ENCODE measurements around the gene TMEM175. TPM values are rescaled to one million over a fixed set of nuclear protein-coding genes. Genes with fewer than 3 reads are reported as not detected.

Gene TMEM175
- polyA plus RNA-seq, 1 of the 3 experiments (the other 2 are of a cell fraction): 54.2 TPM

DNA sequence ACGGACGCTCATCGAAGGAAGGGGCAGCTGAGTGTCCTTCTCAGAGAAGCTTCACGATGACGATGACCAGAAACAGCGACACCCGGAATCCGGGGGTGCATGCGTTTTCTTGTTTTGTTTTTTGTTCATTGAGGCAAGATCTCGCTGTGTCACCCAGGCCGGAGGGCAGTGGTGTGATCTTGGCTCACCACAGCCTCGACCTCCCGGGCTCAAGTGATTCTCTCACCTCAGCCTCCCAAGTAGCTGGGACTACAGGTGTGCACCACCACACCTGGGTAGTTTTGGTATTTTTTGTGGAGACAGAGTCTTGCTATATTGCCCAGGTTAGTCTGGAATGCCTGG lies 21.3 kb downstream of the TMEM175 start:
- TF ChIP-seq FOXM1 (IDR thresholded peaks at IDR 0.05; ENCODE audit: low read depth): no peak
- TF ChIP-seq SMC3 (IDR thresholded peaks at IDR 0.05; ENCODE audit: low read depth, low read length): no peak
- TF ChIP-seq FOSL2 (IDR thresholded peaks at IDR 0.05; ENCODE audit: borderline replicate concordance, low read depth): no peak
- no peak for TF ChIP-seq TCF12 (IDR thresholded peaks at IDR 0.05)
- no peak for TF ChIP-seq JUND (IDR thresholded peaks at IDR 0.05)
- TF ChIP-seq YY1 (IDR thresholded peaks at IDR 0.05; ENCODE audit: low read depth): no peak
- TF ChIP-seq MXI1 (IDR thresholded peaks at IDR 0.05; ENCODE audit: low read depth, low read length): no peak
- Histone ChIP-seq H3K36me3 (replicated peaks in 1 of 2; ENCODE audit: control insufficient read depth in 1 of 2, insufficient read depth in 2 of 2, low read length in 1 of 2) (peaks cover 0 to 6% of the 10 kb centered on the region in 2 experiments), H3K4me3 (ENCODE audit: low read depth in 2 of 2, low read length in 1 of 2) (no peak overlapping the region), H3K9me3 (no peaks in the 10 kb centered on the region), H3K9me2 (no peaks in the 10 kb centered on the region), H3K4me1 (ENCODE audit: control insufficient read depth in 1 of 2, insufficient read depth in 2 of 2, low read depth in 1 of 2, low read length in 1 of 2) (no peaks in the 10 kb centered on the region), H2AFZ (ENCODE audit: low read depth) (no peak overlapping the region), H4K20me1 (ENCODE audit: insufficient read depth) (no peaks in the 10 kb centered on the region), H3K9ac (no peak overlapping the region), H3K27ac (ENCODE audit: low read depth in 2 of 2, low read length in 1 of 2) (no peak overlapping the region), H3K79me2 (ENCODE audit: insufficient read depth) (no peaks in the 10 kb centered on the region), H3K27me3 (ENCODE audit: insufficient read depth) (no peaks in the 10 kb centered on the region), H3F3A (replicated peaks; ENCODE audit: insufficient read depth) (no peaks in the 10 kb centered on the region), H3K4me2 (no peak overlapping the region)
- ChIA-PET POLR2A (no interaction called here), CTCF (no interaction called here)
- DNase-seq: no peak
- WGBS (ENCODE audit: low lambda C conversion rate): 96% methylated on average over 13 of the region's 13 CpGs

DNA sequence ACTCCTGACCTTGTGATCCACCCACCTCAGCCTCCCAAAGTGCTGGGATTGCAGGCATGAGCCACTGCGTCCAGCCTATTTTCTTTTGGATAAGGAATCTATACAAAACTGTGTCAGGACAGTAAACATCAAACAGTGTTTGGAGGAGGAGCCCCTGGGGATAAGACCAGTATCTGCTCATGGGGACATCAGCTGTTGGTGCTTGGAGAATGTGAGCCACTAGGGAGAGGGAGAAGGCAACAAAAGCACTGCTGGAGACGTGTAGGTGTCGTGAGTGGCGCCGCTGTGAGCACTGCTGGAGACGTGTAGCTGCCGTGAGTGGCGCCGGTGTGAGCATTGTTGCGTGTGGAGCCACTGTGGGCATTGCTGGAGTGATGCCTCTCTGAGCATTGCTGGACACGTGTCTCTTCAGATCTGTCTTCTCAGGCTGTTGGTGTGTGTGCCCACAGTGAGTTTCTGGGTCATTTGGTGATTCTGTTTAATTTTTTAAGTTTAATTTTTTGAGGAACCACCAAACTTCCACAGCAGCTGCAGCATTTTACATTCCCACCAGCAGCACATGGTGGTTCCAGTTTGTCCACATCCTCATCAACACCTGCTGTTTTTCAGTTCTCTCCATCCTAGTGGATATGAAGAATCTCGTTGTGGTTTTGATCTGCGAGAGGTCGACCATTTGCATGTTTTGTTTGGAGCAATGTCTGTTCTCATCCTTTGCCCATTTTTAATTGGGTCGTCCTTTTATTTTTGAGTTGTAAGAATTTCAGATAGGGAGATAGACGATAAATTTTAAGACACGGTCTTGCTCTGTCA lies 22.2 kb downstream of the TMEM175 start:
- Histone ChIP-seq H2AFZ (ENCODE audit: low read depth) (no peak overlapping the region), H3K36me3 (replicated peaks in 1 of 2; ENCODE audit: control insufficient read depth in 1 of 2, insufficient read depth in 2 of 2, low read length in 1 of 2) (peaks cover 0 to 14% of the 10 kb centered on the region in 2 experiments), H3K9me3 (no peaks in the 10 kb centered on the region), H3K27ac (ENCODE audit: low read depth in 2 of 2, low read length in 1 of 2) (no peak overlapping the region), H3K4me3 (ENCODE audit: low read depth in 2 of 2, low read length in 1 of 2) (no peak overlapping the region), H3K27me3 (ENCODE audit: insufficient read depth) (no peaks in the 10 kb centered on the region), H3K9me2 (no peaks in the 10 kb centered on the region), H3F3A (replicated peaks; ENCODE audit: insufficient read depth) (no peaks in the 10 kb centered on the region), H3K4me2 (no peak overlapping the region), H3K9ac (no peak overlapping the region), H3K4me1 (ENCODE audit: control insufficient read depth in 1 of 2, insufficient read depth in 2 of 2, low read depth in 1 of 2, low read length in 1 of 2) (no peaks in the 10 kb centered on the region), H4K20me1 (ENCODE audit: insufficient read depth) (no peaks in the 10 kb centered on the region), H3K79me2 (ENCODE audit: insufficient read depth) (no peaks in the 10 kb centered on the region)
- ChIA-PET CTCF (no interaction called here), POLR2A (no interaction called here)
- no peak for DNase-seq
- 92% methylated on average over 17 of the region's 17 CpGs for WGBS (ENCODE audit: low lambda C conversion rate)
- TF ChIP-seq EP300 (IDR thresholded peaks at IDR 0.05; ENCODE audit: borderline replicate concordance in 1 of 2, low read depth in 1 of 2, low read length in 1 of 2): no peak
- no peak for TF ChIP-seq RFX5 (IDR thresholded peaks at IDR 0.05; ENCODE audit: low read length)
- TF ChIP-seq NRF1 (IDR thresholded peaks at IDR 0.05; ENCODE audit: low read depth, low read length): no peak
- TF ChIP-seq RXRA (IDR thresholded peaks at IDR 0.05; ENCODE audit: borderline replicate concordance, low read depth): no peak
- no peak for TF ChIP-seq GABPA (IDR thresholded peaks at IDR 0.05; ENCODE audit: low read depth)
- no peak for TF ChIP-seq YY1 (IDR thresholded peaks at IDR 0.05; ENCODE audit: low read depth)
- TF ChIP-seq, protein P1, sequence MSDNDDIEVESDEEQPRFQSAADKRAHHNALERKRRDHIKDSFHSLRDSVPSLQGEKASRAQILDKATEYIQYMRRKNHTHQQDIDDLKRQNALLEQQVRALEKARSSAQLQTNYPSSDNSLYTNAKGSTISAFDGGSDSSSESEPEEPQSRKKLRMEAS (IDR thresholded peaks at IDR 0.05; ENCODE audit: low read depth): no peak
- no peak for TF ChIP-seq SMC3 (IDR thresholded peaks at IDR 0.05; ENCODE audit: low read depth, low read length)
- TF ChIP-seq, protein P2, sequence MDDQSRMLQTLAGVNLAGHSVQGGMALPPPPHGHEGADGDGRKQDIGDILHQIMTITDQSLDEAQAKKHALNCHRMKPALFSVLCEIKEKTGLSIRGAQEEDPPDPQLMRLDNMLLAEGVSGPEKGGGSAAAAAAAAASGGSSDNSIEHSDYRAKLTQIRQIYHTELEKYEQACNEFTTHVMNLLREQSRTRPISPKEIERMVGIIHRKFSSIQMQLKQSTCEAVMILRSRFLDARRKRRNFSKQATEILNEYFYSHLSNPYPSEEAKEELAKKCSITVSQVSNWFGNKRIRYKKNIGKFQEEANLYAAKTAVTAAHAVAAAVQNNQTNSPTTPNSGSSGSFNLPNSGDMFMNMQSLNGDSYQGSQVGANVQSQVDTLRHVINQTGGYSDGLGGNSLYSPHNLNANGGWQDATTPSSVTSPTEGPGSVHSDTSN (IDR thresholded peaks at IDR 0.05): no peak
- no peak for TF ChIP-seq JUND (IDR thresholded peaks at IDR 0.05)

All from SK-N-SH (cell line).